ENCODE data around the gene UQCRQ.

DNA sequence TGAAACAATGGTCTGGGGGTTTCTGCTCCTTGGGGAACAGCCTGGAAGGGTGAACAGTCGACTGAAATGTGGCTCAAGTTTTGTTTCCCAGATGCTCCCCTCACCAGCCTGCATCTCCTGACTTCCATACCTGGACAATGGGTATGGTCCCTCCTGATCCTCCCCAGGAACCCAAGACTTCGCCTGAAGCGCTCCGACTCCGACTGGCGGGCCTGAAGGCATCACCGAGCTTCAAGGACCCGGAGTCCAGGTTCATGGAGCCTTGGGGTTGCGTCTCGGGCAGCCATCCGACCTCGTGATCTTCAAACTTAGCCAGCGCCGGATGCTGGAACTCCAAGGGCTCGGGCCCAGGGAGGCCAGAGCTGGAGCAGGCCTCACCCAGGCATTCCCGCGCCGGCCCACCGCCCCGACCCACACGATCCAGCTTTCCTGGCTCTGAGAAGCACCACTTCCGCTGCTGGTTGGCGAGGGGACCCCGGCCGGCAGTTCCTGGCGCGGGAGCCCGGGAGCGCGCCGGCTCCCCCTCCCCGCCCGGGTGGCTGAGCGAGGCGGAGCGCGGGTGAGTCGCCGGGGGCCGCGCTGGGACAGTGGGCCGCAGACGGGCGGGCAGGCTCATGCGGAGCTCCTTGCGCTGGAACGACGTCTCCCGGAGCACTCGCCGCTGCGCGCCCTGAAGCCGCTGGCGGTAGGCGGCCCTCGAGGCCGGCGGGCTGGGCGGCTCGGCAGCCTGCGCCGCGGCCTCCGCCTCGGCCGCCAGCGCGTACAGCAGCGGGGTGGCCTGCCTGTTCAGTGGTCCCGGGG is 41.2 kb upstream of the UQCRQ start:
- TF ChIP-seq CTCF (conservative IDR thresholded peaks at IDR 0.05; ENCODE audit: low read length) = no peak
- TF ChIP-seq EZH2phosphoT487 (IDR thresholded peaks at IDR 0.05; ENCODE audit: borderline replicate concordance) = no peak

All from Loucy (cell line).